Lung (tissue), 12 donors: Measurements from ENCODE around the gene COX6A2. TPM values are rescaled to one million over a fixed set of nuclear protein-coding genes. Genes with fewer than 3 reads are reported as not detected.

Experiments used
- ATAC-seq: fragments of 200-7000 bp; cut with Tn5 transposase; one replicate; pipeline ENCODE4 v1.9.1; 2020; ENCODE audit warnings: moderate number of reproducible peaks; ENCODE audit not compliant: insufficient read depth, low FRiP score
- DNase-seq, 3 donors: peaks; one replicate each; pipeline ENCODE4 v3.0.0-alpha.2; 2013 to 2017
- H3K27ac ChIP-seq, 2 donors: one replicate each; pipeline ENCODE4 v1.5.1; 2013; ENCODE audit warnings: mild to moderate bottlenecking in 2 of 2, moderate library complexity in 2 of 2, control low read depth in 1 of 2, inconsistent platforms in 1 of 2, low read depth in 1 of 2, low read length in 1 of 2
- H3K27me3 ChIP-seq, 3 donors: one replicate each; pipeline ENCODE4 v1.5.1; 2013; ENCODE audit warnings: low read length in 2 of 3; ENCODE audit not compliant: control insufficient read depth in 3 of 3, insufficient read depth in 3 of 3
- H3K36me3 ChIP-seq, 4 donors: one replicate each; pipeline ENCODE4 v1.5.1; 2013; ENCODE audit warnings: low read length in 4 of 4, mild to moderate bottlenecking in 1 of 4, moderate library complexity in 1 of 4; ENCODE audit not compliant: control insufficient read depth in 4 of 4, insufficient read depth in 4 of 4
- H3K4me1 ChIP-seq, 5 donors: one replicate each; pipeline ENCODE4 v1.5.1; 2013; ENCODE audit warnings: low read length in 5 of 5, mild to moderate bottlenecking in 2 of 5, moderate library complexity in 1 of 5; ENCODE audit not compliant: control insufficient read depth in 5 of 5, insufficient read depth in 5 of 5
- H3K4me3 ChIP-seq: one replicate; pipeline ENCODE4 v1.5.1; 2013; ENCODE audit warnings: mild to moderate bottlenecking, control low read depth, moderate library complexity
- H3K9ac ChIP-seq, 2 donors: one replicate each; pipeline ENCODE4 v1.5.1; 2013; ENCODE audit warnings: low read length in 2 of 2, control low read depth in 1 of 2; ENCODE audit not compliant: insufficient read depth in 1 of 2
- H3K9me3 ChIP-seq, 4 donors: one replicate each; pipeline ENCODE4 v1.5.1; 2013; ENCODE audit warnings: low read length in 3 of 4, mild to moderate bottlenecking in 1 of 4, moderate library complexity in 1 of 4; ENCODE audit not compliant: control insufficient read depth in 4 of 4, insufficient read depth in 3 of 4
- WGBS, 2 donors: extraction: QIAGEN DNeasy Blood & Tissue Kit; methylation state at CpG; one replicate each; pipeline ENCODE4 v1.1.7; 2013; 5-methylcytosine and 5-hydroxymethylcytosine counted together
- polyA plus RNA-seq, 2 donors: library from polyadenylated mRNA; stranded (reverse); fragments of 200-250 nt; gene quantifications; one replicate each; pipeline ENCODE4 v1.2.1, GENCODE V29; 2013
- total RNA-seq, 2 donors: library from RNA; depleted of rRNA in 1 of 2; stranded (reverse); fragments of >200 nt in 1 of 2; gene quantifications; one replicate each; pipeline ENCODE4 v1.2.1, GENCODE V29; 2014 to 2021
- TF ChIP-seq, protein P1 (sequence below): IDR thresholded peaks from 2 replicates; pipeline ENCODE4 v1.5.1; 2012; ENCODE audit warnings: mild to moderate bottlenecking; ENCODE audit errors: control extremely low read depth, extremely low read depth
- donor health status: control.
- donor health status: control.
- donor health status: Bipolar disorder and iron deficiency.
- donor health status: healthy.
- donor health status: DM: yes; HTN: yes; CAD: no.

The COX6A2 gene
- total and polyA plus RNA-seq, 4 donors: not detected

DNA sequence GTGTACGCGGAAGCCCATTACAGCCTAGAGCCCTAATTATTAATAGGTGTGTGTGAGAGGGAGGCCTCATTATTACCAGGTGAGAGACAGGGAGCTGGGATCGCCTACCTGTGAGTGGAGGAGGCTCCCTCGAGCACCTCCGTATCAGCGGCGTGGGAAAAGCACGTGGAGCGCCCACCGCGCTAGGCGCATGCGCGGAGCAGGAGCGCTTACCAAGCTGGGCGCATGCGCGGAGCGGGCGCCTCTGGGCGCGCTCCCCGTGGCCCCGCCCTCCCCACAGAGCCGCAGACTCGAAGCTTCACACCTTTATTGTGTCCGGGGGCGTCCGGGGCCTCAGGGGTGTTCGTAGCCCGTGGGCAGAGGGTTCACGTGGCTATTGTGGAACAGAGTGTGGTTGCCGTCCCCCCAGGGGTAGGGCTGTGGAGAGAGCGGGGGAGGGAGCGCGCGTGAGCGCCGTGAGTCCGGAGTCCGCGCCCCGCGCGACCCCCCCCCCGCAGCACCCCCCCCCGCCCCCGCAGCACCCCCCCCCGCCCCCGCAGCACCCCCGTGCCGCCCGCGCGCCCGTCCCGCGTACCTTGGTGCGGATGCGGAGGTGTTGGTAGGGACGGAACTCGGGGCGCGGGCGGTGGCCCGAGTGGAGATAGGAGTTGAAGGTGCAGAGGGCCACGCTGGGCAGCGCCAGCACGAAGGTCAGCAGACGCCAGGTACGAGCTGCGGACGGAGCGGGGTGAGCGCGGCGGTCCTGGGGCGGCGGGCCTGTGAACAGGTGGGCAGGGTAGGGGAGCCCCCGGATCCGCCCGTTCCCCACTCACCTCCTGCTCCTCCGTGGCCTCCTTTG, 500 bp downstream of the COX6A2 start:
- H3K36me3 ChIP-seq: peaks cover 0 to 3% (median 0%) of the 10 kb centered on the region in 4 donors
- DNase-seq: peak; percentile 25 to 54 (median 37)
- TF ChIP-seq, protein P1, sequence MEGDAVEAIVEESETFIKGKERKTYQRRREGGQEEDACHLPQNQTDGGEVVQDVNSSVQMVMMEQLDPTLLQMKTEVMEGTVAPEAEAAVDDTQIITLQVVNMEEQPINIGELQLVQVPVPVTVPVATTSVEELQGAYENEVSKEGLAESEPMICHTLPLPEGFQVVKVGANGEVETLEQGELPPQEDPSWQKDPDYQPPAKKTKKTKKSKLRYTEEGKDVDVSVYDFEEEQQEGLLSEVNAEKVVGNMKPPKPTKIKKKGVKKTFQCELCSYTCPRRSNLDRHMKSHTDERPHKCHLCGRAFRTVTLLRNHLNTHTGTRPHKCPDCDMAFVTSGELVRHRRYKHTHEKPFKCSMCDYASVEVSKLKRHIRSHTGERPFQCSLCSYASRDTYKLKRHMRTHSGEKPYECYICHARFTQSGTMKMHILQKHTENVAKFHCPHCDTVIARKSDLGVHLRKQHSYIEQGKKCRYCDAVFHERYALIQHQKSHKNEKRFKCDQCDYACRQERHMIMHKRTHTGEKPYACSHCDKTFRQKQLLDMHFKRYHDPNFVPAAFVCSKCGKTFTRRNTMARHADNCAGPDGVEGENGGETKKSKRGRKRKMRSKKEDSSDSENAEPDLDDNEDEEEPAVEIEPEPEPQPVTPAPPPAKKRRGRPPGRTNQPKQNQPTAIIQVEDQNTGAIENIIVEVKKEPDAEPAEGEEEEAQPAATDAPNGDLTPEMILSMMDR: no peak
- H3K4me3 ChIP-seq: no peak overlapping the region
- ATAC-seq: peak; percentile 53
- WGBS, 2 donors: 22 to 35% methylated on average over 42 to 71 of the region's 83 CpGs
- H3K27ac ChIP-seq: peak overlapping the region in 1 of 2 donors; percentile 95
- H3K9ac ChIP-seq: no peak overlapping the region
- peaks cover 0 to 18% (median 4%) of the 10 kb centered on the region in 3 donors for H3K27me3 ChIP-seq
- peaks cover 0 to 6% (median 0%) of the 10 kb centered on the region in 5 donors for H3K4me1 ChIP-seq
- no peaks in the 10 kb centered on the region for H3K9me3 ChIP-seq

DNA sequence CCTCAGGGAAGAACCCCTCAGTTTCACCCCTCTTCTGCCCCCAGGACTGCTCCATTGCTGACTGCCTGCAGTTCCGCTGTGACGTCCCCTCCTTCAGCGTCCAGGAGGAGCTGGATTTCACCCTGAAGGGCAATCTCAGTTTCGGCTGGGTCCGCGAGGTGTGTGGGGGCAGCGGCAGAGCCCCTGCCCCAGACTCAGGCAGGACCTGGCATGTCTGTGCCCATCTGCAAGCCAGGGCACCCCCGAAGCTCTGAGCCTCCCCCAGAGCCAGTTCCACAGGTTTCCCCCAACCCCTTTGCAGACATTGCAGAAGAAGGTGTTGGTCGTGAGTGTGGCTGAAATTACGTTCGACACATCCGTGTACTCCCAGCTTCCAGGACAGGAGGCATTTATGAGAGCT, 4.4 kb downstream of the COX6A2 start:
- no peaks in the 10 kb centered on the region for H3K9me3 ChIP-seq
- H3K36me3 ChIP-seq: peaks cover 0 to 3% (median 0%) of the 10 kb centered on the region in 4 donors
- H3K4me1 ChIP-seq: peaks cover 0 to 6% (median 0%) of the 10 kb centered on the region in 5 donors
- WGBS, 2 donors: 80 to 87% methylated on average over 12 of the region's 12 CpGs
- H3K9ac ChIP-seq: no peak overlapping the region
- no peak overlapping the region for H3K27ac ChIP-seq
- TF ChIP-seq, protein P1: no peak
- DNase-seq (no peak), ATAC-seq (no peak)
- H3K4me3 ChIP-seq: no peak overlapping the region
- H3K27me3 ChIP-seq: peaks cover 0 to 17% (median 4%) of the 10 kb centered on the region in 3 donors

DNA sequence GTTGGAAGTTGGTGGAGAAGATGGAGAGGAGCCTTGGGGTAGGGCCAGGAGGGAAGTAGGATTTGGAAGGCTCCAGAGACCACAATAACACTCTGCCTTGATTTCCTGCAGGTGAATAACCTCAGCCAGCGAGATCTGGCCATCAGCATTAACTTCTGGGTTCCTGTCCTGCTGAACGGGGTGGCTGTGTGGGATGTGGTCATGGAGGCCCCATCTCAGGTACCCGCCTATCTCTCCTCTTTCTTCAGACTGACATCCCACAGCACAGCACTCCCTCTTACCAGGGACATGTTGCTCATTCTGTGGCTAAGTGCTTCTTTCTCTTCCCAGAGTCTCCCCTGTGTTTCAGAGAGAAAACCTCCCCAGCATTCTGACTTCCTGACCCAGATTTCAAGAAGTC, 4.9 kb downstream of the COX6A2 start:
- DNase-seq: no peak
- no peak overlapping the region for H3K27ac ChIP-seq
- H3K36me3 ChIP-seq: peaks cover 0 to 3% (median 0%) of the 10 kb centered on the region in 4 donors
- TF ChIP-seq, protein P1: no peak
- ATAC-seq: no peak
- H3K9ac ChIP-seq: no peak overlapping the region
- peaks cover 0 to under 1% (median 0%) of the 10 kb centered on the region in 4 donors for H3K9me3 ChIP-seq
- no peak overlapping the region for H3K4me3 ChIP-seq
- peaks cover 0 to 6% (median 0%) of the 10 kb centered on the region in 5 donors for H3K4me1 ChIP-seq
- WGBS, 2 donors: 67 to 74% methylated on average over 3 of the region's 3 CpGs
- H3K27me3 ChIP-seq: peaks cover 0 to 17% (median 4%) of the 10 kb centered on the region in 3 donors
